HG03457 (cell line): ENCODE data around the gene CHI3L1.

Experiments used
- ATAC-seq: cut with Tn5 transposase; IDR thresholded peaks from one replicate; pipeline ENCODE4 v1.9.1; 2021; ENCODE audit warnings: moderate number of reproducible peaks; ENCODE audit not compliant: unreplicated experiment

The CHI3L1 gene

GRCh38 chr1:203136409-203137042 is 50.0 kb downstream of the CHI3L1 start:
- ATAC-seq: no peak

- no peak for ATAC-seq
Measured at GRCh38 chr1:203135636-203136305, 50.7 kb downstream of the CHI3L1 start.

- no peak for ATAC-seq
Measured at GRCh38 chr1:203133970-203134725, 52.4 kb downstream of the CHI3L1 start.

GRCh38 chr1:203131548-203132200 is 54.8 kb downstream of the CHI3L1 start:
- ATAC-seq: no peak

- ATAC-seq: no peak
Measured at GRCh38 chr1:203130358-203130985, 56.0 kb downstream of the CHI3L1 start.

- no peak for ATAC-seq
Measured at GRCh38 chr1:203129501-203130231, 56.8 kb downstream of the CHI3L1 start.
